ENCODE measurements around the gene DMXL1. TPM values are rescaled to one million over a fixed set of nuclear protein-coding genes. Genes with fewer than 3 reads are reported as not detected.

Gene DMXL1
- total and polyA plus RNA-seq, 2 experiments from 2014 or later: 19.5 to 37.4 TPM

- Histone ChIP-seq H3K4me1 (ENCODE audit: low read depth) (peaks cover 10% of the 10 kb centered on the region), H3K36me3 (no peaks in the 10 kb centered on the region), H3K27ac (no peak overlapping the region), H3K4me3 (no peak overlapping the region), H3K9me3 (ENCODE audit: low read depth) (no peaks in the 10 kb centered on the region), H3K27me3 (no peaks in the 10 kb centered on the region)
- no peak for DNase-seq (ENCODE audit: low read depth in 1 of 2, low spot score in 1 of 2)
- TF ChIP-seq CTCF (IDR thresholded peaks at IDR 0.05; ENCODE audit: low read depth, low read length): no peak
Observed at GRCh38 chr5:119292701-119293515, 222.0 kb downstream of the DMXL1 start.

GRCh38 chr5:119293516-119293829 lies 222.6 kb downstream of the DMXL1 start:
- Histone ChIP-seq H3K27ac (no peak overlapping the region), H3K4me3 (no peak overlapping the region), H3K4me1 (ENCODE audit: low read depth) (peaks cover 4% of the 10 kb centered on the region), H3K27me3 (no peaks in the 10 kb centered on the region), H3K36me3 (no peaks in the 10 kb centered on the region), H3K9me3 (ENCODE audit: low read depth) (no peaks in the 10 kb centered on the region)
- DNase-seq (ENCODE audit: low read depth in 1 of 2, low spot score in 1 of 2): no peak
- TF ChIP-seq CTCF (IDR thresholded peaks at IDR 0.05; ENCODE audit: low read depth, low read length): no peak

Other genes starting within 250 kb of the DMXL1 start
- 25.1 and 30.7 TPM in 2 replicates for gene DTWD2, start 82.5 kb upstream of the DMXL1 start, total RNA-seq
- gene DTWD2, start 82.5 kb upstream of the DMXL1 start, polyA plus RNA-seq: 6.5 and 6.8 TPM in 2 replicates

Measured in cardiac muscle cell (in vitro differentiated cells and primary cell).